GF-D8 (cell line): ENCODE measurements around the gene PRDM16.

ENCODE experiments used
- DNase-seq: peaks from one replicate; lab custom pipeline; 2025; lab: John Stamatoyannopoulos, UW

The PRDM16 gene

GRCh38 chr1:3473381-3473844 lies 404.4 kb downstream of the PRDM16 start:
- no peak for DNase-seq

GRCh38 chr1:3474016-3474415 lies 405.0 kb downstream of the PRDM16 start:
- no peak for DNase-seq

GRCh38 chr1:3474421-3474820 lies 405.4 kb downstream of the PRDM16 start:
- DNase-seq: no peak

DNA sequence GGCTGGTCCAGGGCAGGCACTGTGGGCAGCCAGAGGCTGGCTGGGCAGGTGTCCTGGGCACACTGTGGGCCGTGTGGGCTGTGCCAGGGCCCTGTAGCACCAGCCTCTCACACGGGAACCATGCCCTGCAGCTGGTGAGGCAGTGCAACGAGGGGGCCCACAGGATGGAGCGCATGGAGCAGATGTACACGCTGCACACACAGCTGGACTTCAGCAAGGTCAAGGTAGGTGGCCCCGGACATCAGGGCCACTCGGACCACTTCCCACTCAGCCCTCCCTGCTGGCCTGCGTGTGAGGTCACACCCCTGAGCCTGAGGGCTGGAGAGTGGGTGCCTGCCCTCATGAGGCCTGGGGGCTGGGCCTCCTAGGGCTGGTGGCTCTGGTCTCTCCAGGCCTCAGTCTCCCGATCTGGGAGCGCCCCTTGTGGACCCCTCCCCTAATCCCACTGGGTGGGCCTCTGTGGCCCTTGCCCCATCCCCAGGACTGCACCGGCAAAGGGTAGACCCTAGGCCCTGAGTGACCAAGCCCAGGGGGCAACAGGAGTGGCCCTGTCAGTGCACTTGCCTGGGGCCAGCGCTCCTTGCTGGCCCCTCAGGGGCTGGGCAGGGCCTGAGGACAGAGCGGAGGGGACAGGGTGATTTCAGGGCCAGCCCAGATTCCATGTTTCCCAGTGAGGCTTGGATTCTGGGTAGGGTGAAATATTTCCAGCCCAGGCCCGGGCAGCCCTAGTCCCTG lies 407.0 kb downstream of the PRDM16 start:
- no peak for DNase-seq

DNA sequence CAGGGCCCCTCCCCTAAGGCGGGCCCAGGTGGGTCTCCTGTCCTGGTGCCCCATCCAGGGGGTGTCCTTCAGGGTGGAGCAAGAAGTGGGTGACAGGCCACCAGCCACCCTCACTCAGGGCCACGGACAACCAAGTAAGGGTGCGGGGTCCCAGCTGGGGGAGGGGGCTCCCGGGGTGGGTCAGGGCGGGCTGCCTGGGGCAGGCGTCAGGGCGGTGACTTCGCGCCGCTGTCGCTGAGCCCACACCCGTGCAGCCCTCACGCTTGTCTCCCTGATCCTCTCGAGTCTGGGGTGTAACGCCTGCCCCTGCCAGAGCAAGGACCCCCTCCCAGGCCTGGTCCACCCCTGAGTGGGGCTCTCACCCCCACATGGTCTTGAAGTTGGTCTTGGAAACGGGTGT lies 407.7 kb downstream of the PRDM16 start:
- no peak for DNase-seq

DNA sequence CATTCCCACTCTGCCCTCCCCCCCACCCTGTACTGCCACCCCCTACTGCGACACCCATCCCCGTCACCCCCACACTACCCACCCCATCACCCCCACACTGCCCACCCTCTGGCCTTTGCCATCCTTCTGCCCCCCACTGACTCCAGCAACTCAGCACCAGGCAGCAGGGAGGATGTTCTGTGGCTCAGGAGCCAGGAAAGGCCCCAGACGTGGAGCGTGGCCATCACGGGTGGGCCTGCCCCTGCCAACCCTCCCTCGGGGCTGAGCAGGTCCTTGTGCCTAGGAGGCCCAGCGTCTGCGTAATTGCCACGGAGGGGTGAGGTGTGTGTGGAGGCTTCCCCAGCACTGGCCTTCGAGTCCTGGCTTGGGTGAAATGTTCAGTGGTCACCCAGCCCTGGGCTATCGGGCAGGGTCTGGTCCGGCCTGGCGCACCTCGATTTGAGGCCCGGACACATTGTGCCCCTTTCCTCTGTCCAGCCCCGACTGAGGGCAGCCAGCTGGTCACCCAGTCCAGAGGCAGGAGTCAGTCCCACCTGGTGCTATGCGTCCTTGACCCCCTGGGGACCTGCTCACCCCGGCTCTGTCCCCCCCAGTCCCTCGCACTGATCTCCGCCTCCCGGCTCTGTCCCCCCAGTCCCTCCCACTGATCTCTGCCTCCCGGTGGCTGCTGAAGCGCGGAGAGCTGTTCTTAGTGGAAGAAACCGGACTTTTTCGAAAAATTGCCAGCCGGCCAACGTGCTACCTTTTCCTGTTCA lies 408.4 kb downstream of the PRDM16 start:
- DNase-seq: no peak

- no peak for DNase-seq
Observed at GRCh38 chr1:3478187-3478586, 409.2 kb downstream of the PRDM16 start.

- no peak for DNase-seq
Observed at GRCh38 chr1:3479511-3480368, 410.7 kb downstream of the PRDM16 start.

- no peak for DNase-seq
Observed at GRCh38 chr1:3480369-3480719, 411.3 kb downstream of the PRDM16 start.

GRCh38 chr1:3481046-3481445 lies 412.0 kb downstream of the PRDM16 start:
- no peak for DNase-seq

GRCh38 chr1:3481836-3482375 lies 412.9 kb downstream of the PRDM16 start:
- no peak for DNase-seq

DNA sequence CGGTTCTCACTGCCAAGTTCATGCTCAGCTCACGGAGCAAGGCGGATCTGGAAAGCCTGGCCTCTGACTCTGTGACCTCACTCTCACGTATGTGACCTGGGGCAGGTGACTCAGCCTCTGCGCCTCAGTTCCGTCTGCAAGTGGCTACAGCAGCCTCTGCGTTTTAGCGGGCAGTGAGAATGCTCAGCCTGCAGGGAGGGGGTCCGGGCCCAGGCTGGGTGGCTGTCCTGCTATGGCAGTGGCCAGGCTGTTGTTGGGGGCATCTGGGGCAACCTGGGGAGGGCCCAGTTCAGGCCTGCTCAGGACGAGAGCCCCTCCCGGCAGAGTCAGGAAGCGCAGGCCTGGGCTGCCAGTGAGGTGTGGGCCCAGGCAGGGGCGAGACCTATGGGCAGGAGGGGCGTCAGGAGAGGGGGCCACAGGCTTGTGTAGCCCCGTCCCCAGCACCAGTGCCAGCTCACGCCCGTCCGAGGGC lies 413.4 kb downstream of the PRDM16 start:
- DNase-seq: no peak

- DNase-seq: no peak
Observed at GRCh38 chr1:3483380-3483779, 414.4 kb downstream of the PRDM16 start.

- DNase-seq: no peak
Observed at GRCh38 chr1:3483801-3484444, 414.9 kb downstream of the PRDM16 start.

DNA sequence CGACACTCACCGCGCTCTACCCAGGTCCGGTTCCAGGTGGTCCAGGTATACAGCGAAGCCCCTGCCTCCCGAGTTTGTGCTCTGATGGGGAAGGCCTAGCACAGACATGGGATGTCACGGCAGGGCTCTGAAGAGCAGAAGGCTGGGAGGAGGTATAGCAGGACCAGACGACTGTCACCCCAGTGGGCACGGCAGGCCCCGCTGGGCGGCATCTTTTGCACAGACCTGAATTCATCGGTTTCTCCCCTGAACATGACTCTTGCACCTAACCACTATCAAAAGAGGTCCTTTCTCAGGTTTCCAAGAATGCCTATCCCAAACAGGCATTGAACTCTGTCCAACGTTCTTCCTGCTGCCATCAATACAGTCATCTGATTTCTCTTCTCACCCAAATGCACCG lies 416.0 kb downstream of the PRDM16 start:
- no peak for DNase-seq
